GM12892 (cell line): ENCODE measurements around the gene GPS1.

ENCODE experiments used
- POLR2A ChIP-seq: IDR thresholded peaks from 2 replicates; pipeline ENCODE4 v1.6.1; 2011; ENCODE audit warnings: low read depth, low read length, control low read depth
- POLR2AphosphoS5 ChIP-seq: IDR thresholded peaks from 2 replicates; pipeline ENCODE4 v1.6.1; 2011; ENCODE audit warnings: low read depth, low read length, control low read depth
- TAF1 ChIP-seq: IDR thresholded peaks from 2 replicates; pipeline ENCODE4 v1.6.1; 2011; ENCODE audit warnings: low read depth, mild to moderate bottlenecking, control low read depth, low read length, borderline replicate concordance

DNA sequence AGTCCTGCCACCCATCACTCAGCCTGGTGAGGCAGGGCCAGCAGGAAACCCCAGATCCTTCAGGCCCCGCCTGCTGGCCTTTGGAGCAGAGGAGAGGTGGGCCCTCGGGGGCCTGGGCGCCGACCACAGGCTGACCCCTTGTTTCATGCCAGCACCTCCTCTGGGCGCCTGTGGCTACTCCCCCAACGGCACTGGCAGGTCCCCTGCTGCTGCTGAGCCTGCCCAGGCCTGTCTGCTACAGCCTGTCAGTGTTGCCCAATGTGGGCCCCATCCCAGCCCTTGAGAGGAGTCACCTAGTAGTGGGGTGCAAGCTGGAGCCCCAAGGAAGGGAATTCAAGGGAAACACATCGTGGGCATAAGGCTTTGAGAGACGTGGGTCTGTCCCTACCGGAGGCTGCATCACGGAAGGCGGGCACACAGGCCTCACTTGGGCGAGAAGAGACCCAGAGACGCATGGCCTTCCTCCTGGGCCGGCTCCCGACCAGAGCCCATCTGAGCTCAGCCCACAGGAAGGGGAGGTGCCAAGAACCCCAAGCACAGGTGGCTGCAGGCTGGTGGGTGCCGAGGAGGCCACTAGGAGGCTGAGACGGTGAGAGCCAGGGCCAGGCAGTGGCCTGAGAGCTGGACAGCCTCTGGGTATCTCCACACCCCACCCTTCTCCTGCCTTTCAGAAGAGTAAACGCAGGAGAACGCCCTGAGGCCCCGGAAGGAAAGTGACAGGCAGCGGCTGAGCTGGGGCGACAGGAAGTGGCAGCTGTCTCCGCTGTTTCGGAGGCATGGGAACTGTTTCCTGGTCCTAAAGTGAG is 54.4 kb downstream of the GPS1 start:
- TF ChIP-seq POLR2AphosphoS5: peak; percentile 81
- peak; percentile 59; the same call in 1 of the 2 replicates for TF ChIP-seq TAF1
- peak; percentile 91 for TF ChIP-seq POLR2A
